Keratinocyte (primary cell): ENCODE results near the gene TRIM67. TPM values are rescaled to one million over a fixed set of nuclear protein-coding genes. Genes with fewer than 3 reads are reported as not detected.

ENCODE experiments used
- DNase-seq: peaks from one replicate; pipeline ENCODE4 v3.0.0-alpha.2; 2011; ENCODE audit warnings: low read depth, missing footprints, low spot score
- FAIRE-seq: peaks from 2 replicates; lab custom pipeline; 2011; peaks lifted over from hg19 to GRCh38; lab: Jason Lieb, UNC
- H2AFZ ChIP-seq: 2 replicates; pipeline ENCODE4 v1.6.0; 2012; ENCODE audit warnings: low read length, control low read depth, inconsistent platforms; ENCODE audit not compliant: control insufficient read depth
- H3K27ac ChIP-seq: 2 replicates; pipeline ENCODE4 v1.5.1; 2011; ENCODE audit warnings: low read length; ENCODE audit not compliant: control insufficient read depth, insufficient read depth
- H3K27me3 ChIP-seq: 3 replicates; pipeline ENCODE4 v1.6.0; 2011; ENCODE audit warnings: low read length; ENCODE audit not compliant: control insufficient read depth, insufficient read depth; ENCODE audit errors: extremely low read depth
- H3K36me3 ChIP-seq, 2 experiments: 2 replicates in 1 of 2; 3 replicates in 1 of 2; pipeline ENCODE4 v1.5.1; 2011; ENCODE audit warnings: low read length in 2 of 2, mild to moderate bottlenecking in 1 of 2; ENCODE audit not compliant: control insufficient read depth in 2 of 2, insufficient read depth in 2 of 2; ENCODE audit errors: extremely low read depth in 1 of 2
- H3K4me1 ChIP-seq: 3 replicates; pipeline ENCODE4 v1.5.1; 2011; ENCODE audit warnings: low read length; ENCODE audit not compliant: control insufficient read depth, insufficient read depth; ENCODE audit errors: extremely low read depth
- H3K4me2 ChIP-seq: 3 replicates; pipeline ENCODE4 v1.6.0; 2011; ENCODE audit warnings: low read depth, low read length; ENCODE audit not compliant: control insufficient read depth, insufficient read depth; ENCODE audit errors: extremely low read depth
- H3K4me3 ChIP-seq, 3 experiments: fragments of 200-600 bp in 1 of 3; sonication (generic) in 1 of 3; 2 replicates in 2 of 3; 3 replicates in 1 of 3; pipeline ENCODE4 v1.5.1; 2011 to 2016; ENCODE audit warnings: low read length in 3 of 3, mild to moderate bottlenecking in 3 of 3, control low read depth in 2 of 3, inconsistent platforms in 1 of 3, low read depth in 1 of 3, mixed read lengths in 1 of 3, mixed run types in 1 of 3, moderate library complexity in 1 of 3; ENCODE audit not compliant: control insufficient read depth in 2 of 3, insufficient read depth in 2 of 3; ENCODE audit errors: extremely low read depth in 1 of 3
- H3K79me2 ChIP-seq: 2 replicates; pipeline ENCODE4 v1.6.0; 2012; ENCODE audit warnings: low read length; ENCODE audit not compliant: control insufficient read depth, insufficient read depth
- H3K9ac ChIP-seq: 3 replicates; pipeline ENCODE4 v1.6.0; 2011; ENCODE audit warnings: low read length; ENCODE audit not compliant: control insufficient read depth, insufficient read depth; ENCODE audit errors: extremely low read depth
- H3K9me1 ChIP-seq: 3 replicates; pipeline ENCODE4 v1.6.0; 2011; ENCODE audit warnings: low read length; ENCODE audit not compliant: control insufficient read depth, insufficient read depth; ENCODE audit errors: extremely low read depth
- H3K9me3 ChIP-seq: 2 replicates; pipeline ENCODE4 v1.5.1; 2012; ENCODE audit warnings: low read depth, low read length; ENCODE audit not compliant: control insufficient read depth
- H4K20me1 ChIP-seq: 3 replicates; pipeline ENCODE4 v1.6.0; 2011; ENCODE audit warnings: low read length; ENCODE audit not compliant: control insufficient read depth, insufficient read depth; ENCODE audit errors: extremely low read depth
- EZH2 ChIP-seq: IDR thresholded peaks from one replicate; pipeline ENCODE4 v1.6.1; 2012; ENCODE audit warnings: inconsistent platforms, mild to moderate bottlenecking, low read length, moderate library complexity
- dilution Hi-C: fragments of 300-500 bp; cut with MboI; formaldehyde crosslinking; loops from one replicate; pipeline ENCODE4 v1.7.0; 2020; ENCODE audit warnings: low sequenced_read_pairs; ENCODE audit not compliant: extremely low pct_ligation_motif_present
- polyA plus RNA-seq, 5 experiments: library from polyadenylated mRNA; depleted of rRNA in 3 of 5; stranded (reverse) in 3 of 5; stranded (forward) in 1 of 5; unstranded in 1 of 5; fragments of >200 nt; gene quantifications; 1 replicate in 1 of 5; 2 replicates in 3 of 5; 3 replicates in 1 of 5; pipeline versions ENCODE4 v1.2.1 to v1.2.3, GENCODE V29; 2011 to 2012; ENCODE audit warnings: missing spikeins in 2 of 5, low read depth in 1 of 5, low replicate concordance in 1 of 5
- TF ChIP-seq, protein P1 (sequence below), 3 experiments: IDR thresholded peaks in 1 of 3; conservative IDR thresholded peaks in 1 of 3; optimal IDR thresholded peaks in 1 of 3; 2 replicates in 2 of 3; 3 replicates in 1 of 3; pipeline versions ENCODE3 to v1.5.1; 2011; ENCODE audit warnings: low read length in 3 of 3, mild to moderate bottlenecking in 3 of 3, moderate library complexity in 2 of 3, control low read depth in 1 of 3, inconsistent platforms in 1 of 3; ENCODE audit not compliant: insufficient read depth in 2 of 3; ENCODE audit errors: extremely low read depth in 1 of 3

TRIM67 gene
- polyA plus RNA-seq, 1 donor (not counting 4 experiments of a cell fraction or from before 2014, with no cell fraction given): not detected

DNA sequence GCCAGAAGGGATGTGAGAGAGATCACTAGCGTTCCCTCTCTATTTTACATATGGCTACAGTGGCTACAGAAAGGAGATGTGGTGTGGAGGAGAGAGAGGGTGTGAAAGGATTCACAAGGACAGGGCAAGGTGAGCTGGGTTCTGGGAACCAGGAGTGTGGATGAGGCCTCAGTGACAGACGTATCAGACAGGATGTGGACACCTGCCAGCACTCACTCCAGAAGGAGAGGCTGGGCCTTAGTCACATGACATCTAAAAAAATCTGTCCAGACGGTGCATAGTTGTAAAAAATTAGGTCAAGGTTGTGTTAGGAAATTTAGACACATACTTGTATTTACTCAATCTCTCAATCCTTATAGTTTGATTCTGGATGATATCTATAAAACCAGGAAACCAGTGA lies 10.6 kb downstream of the TRIM67 start:
- Histone ChIP-seq H3K9me3 (no peaks in the 10 kb centered on the region), H3K27me3 (no peaks in the 10 kb centered on the region), H3K4me2 (no peak overlapping the region), H3K9ac (no peak overlapping the region), H3K27ac (no peak overlapping the region), H3K4me1 (peaks cover 15% of the 10 kb centered on the region), H3K9me1 (no peaks in the 10 kb centered on the region), H3K36me3 (no peaks in the 10 kb centered on the region), H2AFZ (no peak overlapping the region), H3K4me3 (no peak overlapping the region), H3K79me2 (no peaks in the 10 kb centered on the region), H4K20me1 (no peaks in the 10 kb centered on the region)
- DNase-seq (no peak), FAIRE-seq (no peak)
- dilution Hi-C loops: no loop called here
- no peak for TF ChIP-seq EZH2
- TF ChIP-seq, protein P1, sequence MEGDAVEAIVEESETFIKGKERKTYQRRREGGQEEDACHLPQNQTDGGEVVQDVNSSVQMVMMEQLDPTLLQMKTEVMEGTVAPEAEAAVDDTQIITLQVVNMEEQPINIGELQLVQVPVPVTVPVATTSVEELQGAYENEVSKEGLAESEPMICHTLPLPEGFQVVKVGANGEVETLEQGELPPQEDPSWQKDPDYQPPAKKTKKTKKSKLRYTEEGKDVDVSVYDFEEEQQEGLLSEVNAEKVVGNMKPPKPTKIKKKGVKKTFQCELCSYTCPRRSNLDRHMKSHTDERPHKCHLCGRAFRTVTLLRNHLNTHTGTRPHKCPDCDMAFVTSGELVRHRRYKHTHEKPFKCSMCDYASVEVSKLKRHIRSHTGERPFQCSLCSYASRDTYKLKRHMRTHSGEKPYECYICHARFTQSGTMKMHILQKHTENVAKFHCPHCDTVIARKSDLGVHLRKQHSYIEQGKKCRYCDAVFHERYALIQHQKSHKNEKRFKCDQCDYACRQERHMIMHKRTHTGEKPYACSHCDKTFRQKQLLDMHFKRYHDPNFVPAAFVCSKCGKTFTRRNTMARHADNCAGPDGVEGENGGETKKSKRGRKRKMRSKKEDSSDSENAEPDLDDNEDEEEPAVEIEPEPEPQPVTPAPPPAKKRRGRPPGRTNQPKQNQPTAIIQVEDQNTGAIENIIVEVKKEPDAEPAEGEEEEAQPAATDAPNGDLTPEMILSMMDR (optimal IDR thresholded peaks at IDR 0.05 in 1 of 3, IDR thresholded peaks at IDR 0.05 in 1 of 3, conservative IDR thresholded peaks at IDR 0.05 in 1 of 3; ENCODE audit: extremely low read depth in 1 of 3, insufficient read depth in 2 of 3, low read length in 3 of 3): no peak

DNA sequence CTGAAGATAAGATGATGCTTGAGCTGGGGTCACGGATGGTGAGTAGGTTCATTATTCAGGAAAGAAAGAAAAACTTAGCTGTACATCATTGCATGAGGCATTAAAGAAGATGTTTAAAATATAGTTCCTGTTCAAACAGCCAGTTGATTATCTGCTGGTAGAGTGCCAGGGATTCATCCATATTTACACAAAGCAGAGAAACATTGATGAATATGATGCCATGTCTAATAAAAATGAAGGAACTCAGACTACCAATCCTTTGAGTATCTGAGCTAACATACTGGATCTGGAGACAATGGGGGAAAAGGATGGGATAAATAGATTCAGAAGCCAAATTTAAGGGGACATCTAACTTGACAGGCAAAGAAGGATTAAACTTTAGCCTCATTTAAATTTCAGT lies 14.6 kb downstream of the TRIM67 start:
- no peaks in the 10 kb centered on the region for H3K27me3 ChIP-seq
- FAIRE-seq: no peak
- dilution Hi-C loops: no loop called here

More for the DNA sequence above, 14.6 kb downstream of the TRIM67 start:
- no peaks in the 10 kb centered on the region for H3K9me1 ChIP-seq
- H3K9me3 ChIP-seq: no peaks in the 10 kb centered on the region
- no peak for DNase-seq
- no peak overlapping the region for H3K4me2 ChIP-seq
- no peaks in the 10 kb centered on the region for H3K79me2 ChIP-seq
- no peaks in the 10 kb centered on the region for H4K20me1 ChIP-seq
- no peak overlapping the region for H2AFZ ChIP-seq
- peaks cover 12% of the 10 kb centered on the region for H3K4me1 ChIP-seq
- TF ChIP-seq EZH2: no peak
- TF ChIP-seq, protein P1 (optimal IDR thresholded peaks at IDR 0.05 in 1 of 3, IDR thresholded peaks at IDR 0.05 in 1 of 3, conservative IDR thresholded peaks at IDR 0.05 in 1 of 3; ENCODE audit: extremely low read depth in 1 of 3, insufficient read depth in 2 of 3, low read length in 3 of 3): no peak
- no peak overlapping the region for H3K9ac ChIP-seq
- H3K4me3 ChIP-seq: no peak overlapping the region
- no peak overlapping the region for H3K27ac ChIP-seq
- no peaks in the 10 kb centered on the region for H3K36me3 ChIP-seq
